GM12878 (cell line): ENCODE data around the gene PRCP. TPM values are rescaled to one million over a fixed set of nuclear protein-coding genes. Genes with fewer than 3 reads are reported as not detected.

ENCODE experiments used
- ATAC-seq: fragments of 200-7000 bp; cut with Tn5 transposase; 3 replicates; pipeline ENCODE4 v1.9.1; 2020; ENCODE audit warnings: mild to moderate bottlenecking, moderate library complexity
- BruUV-seq: library from RNA; stranded (reverse); fragments of 400-500 nt; replicated peaks from 2 replicates; lab custom pipeline; 2021; lab: Mats Ljungman, UMichigan
- CTCF ChIA-PET: fragments of 300-600 bp; sonication (Branson Sonifier 250); formaldehyde crosslinking; extraction: SDS; loops from one replicate; lab custom pipeline; 2021; ENCODE audit warnings: inconsistent platforms; lab: Yijun Ruan, JAX
- POLR2A ChIA-PET: fragments of 350-600 bp; formaldehyde crosslinking; extraction: SDS; loops from one replicate; lab custom pipeline; 2021; ENCODE audit warnings: inconsistent platforms; lab: Charles Lee
- RAD21 ChIA-PET: fragments of 300-600 bp; sonication (Branson Sonifier 250); formaldehyde crosslinking; loops from one replicate; lab custom pipeline; 2023; ENCODE audit warnings: antibody characterized with exemption; ENCODE audit not compliant: unreplicated experiment; lab: Charles Lee
- SMC1A ChIA-PET: fragments of 300-600 bp; sonication (Branson Sonifier 250); formaldehyde crosslinking; loops from one replicate; lab custom pipeline; 2023; ENCODE audit not compliant: unreplicated experiment, uncharacterized antibody; lab: Charles Lee
- DNase-seq: peaks from one replicate; pipeline ENCODE4 v3.0.0-alpha.2; 2011; ENCODE audit warnings: low read depth, low spot score
- FAIRE-seq: peaks from 3 replicates; lab custom pipeline; 2011; peaks lifted over from hg19 to GRCh38; lab: Jason Lieb, UNC
- H2AFZ ChIP-seq: 2 replicates; pipeline ENCODE4 v1.6.0; 2011; ENCODE audit warnings: low read depth, low read length, control low read depth; ENCODE audit not compliant: control insufficient read depth
- H3K27ac ChIP-seq: 2 replicates; pipeline ENCODE4 v1.5.1; 2011; ENCODE audit warnings: control low read depth; ENCODE audit not compliant: control insufficient read depth, insufficient read depth
- H3K27me3 ChIP-seq, 2 experiments: replicated peaks in 1 of 2; 2 replicates each; pipeline versions ENCODE4 v1.6.0 to v1.6.1; 2011; ENCODE audit warnings: low read length in 1 of 2; ENCODE audit not compliant: control insufficient read depth in 2 of 2, insufficient read depth in 2 of 2
- H3K36me3 ChIP-seq, 2 experiments: 2 replicates each; pipeline ENCODE4 v1.5.1; 2011; ENCODE audit warnings: low read length in 1 of 2; ENCODE audit not compliant: control insufficient read depth in 2 of 2, insufficient read depth in 2 of 2
- H3K4me1 ChIP-seq: 2 replicates; pipeline ENCODE4 v1.6.1; 2011; ENCODE audit warnings: mild to moderate bottlenecking, low read length, moderate library complexity, mixed read lengths; ENCODE audit not compliant: control insufficient read depth, insufficient read depth
- H3K4me2 ChIP-seq: 2 replicates; pipeline ENCODE4 v1.6.0; 2011; ENCODE audit warnings: control low read depth; ENCODE audit not compliant: control insufficient read depth, insufficient read depth
- H3K4me3 ChIP-seq: fragments of 200-600 bp; sonication (generic); 2 replicates; pipeline ENCODE4 v1.5.1; 2016
- H3K79me2 ChIP-seq: 2 replicates; pipeline ENCODE4 v1.6.0; 2011; ENCODE audit warnings: low read length; ENCODE audit not compliant: control insufficient read depth, insufficient read depth
- H3K9ac ChIP-seq: 2 replicates; pipeline ENCODE4 v1.8.0; 2011; ENCODE audit warnings: low read length, control low read depth, mixed read lengths; ENCODE audit not compliant: control insufficient read depth, insufficient read depth
- H3K9me3 ChIP-seq: replicated peaks from 3 replicates; pipeline ENCODE4 v1.5.1; 2011; ENCODE audit warnings: mild to moderate bottlenecking, low read length; ENCODE audit not compliant: control insufficient read depth, insufficient read depth
- H4K20me1 ChIP-seq: 2 replicates; pipeline ENCODE4 v1.6.0; 2011; ENCODE audit not compliant: control insufficient read depth, insufficient read depth
- BCL11A ChIP-seq: IDR thresholded peaks from 2 replicates; pipeline ENCODE4 v1.6.1; 2011; ENCODE audit warnings: low read depth, low read length
- CHD1 ChIP-seq: IDR thresholded peaks from 2 replicates; pipeline ENCODE4 v1.6.1; 2012; ENCODE audit warnings: low read depth, low read length, improper control_type of control experiment
- FOS ChIP-seq: IDR thresholded peaks from 3 replicates; pipeline ENCODE4 v1.6.1; 2011; ENCODE audit warnings: borderline replicate concordance; ENCODE audit not compliant: insufficient read length; ENCODE audit errors: extremely low read depth
- MXI1 ChIP-seq: fragments of 150-350 bp; IDR thresholded peaks from 2 replicates; pipeline ENCODE4 v1.6.1; 2011; ENCODE audit warnings: low read depth, mild to moderate bottlenecking, inconsistent platforms, low read length, improper control_type of control experiment
- NR2F1 ChIP-seq: fragments of 450-650 bp; conservative IDR thresholded peaks from 2 replicates; pipeline ENCODE4 v1.6.1; 2017; ENCODE audit warnings: mild to moderate bottlenecking
- SREBF2 ChIP-seq: IDR thresholded peaks from 2 replicates; pipeline ENCODE4 v1.6.1; 2012; ENCODE audit warnings: mild to moderate bottlenecking, low read length
- TBL1XR1 ChIP-seq: IDR thresholded peaks from 2 replicates; pipeline ENCODE4 v1.6.1; 2012; ENCODE audit warnings: low read depth, low read length, improper control_type of control experiment
- ZNF384 ChIP-seq: IDR thresholded peaks from 2 replicates; pipeline ENCODE4 v1.6.1; 2012; ENCODE audit warnings: low read depth, mild to moderate bottlenecking, low read length, improper control_type of control experiment, borderline replicate concordance
- WGBS: methylation state at CpG from one replicate; pipeline ENCODE4 v1.1.6; 2016; ENCODE audit warnings: low lambda C conversion rate; ENCODE audit not compliant: insufficient replicate concordance, insufficient coverage; ENCODE audit errors: missing lambda C conversion rate; 5-methylcytosine and 5-hydroxymethylcytosine counted together
- in situ Hi-C: fragments of 300-500 bp; cut with MboI; formaldehyde crosslinking; loops from 9 replicates; pipeline ENCODE4 v1.14.3; 2018; ENCODE audit warnings: mixed read lengths
- intact Hi-C: fragments of 100-400 bp; cut with micrococcal nuclease; formaldehyde crosslinking; loops from one replicate; pipeline ENCODE4 v1.14.2; 2022; ENCODE audit not compliant: unreplicated experiment
- polyA plus RNA-seq, 11 experiments: library from polyadenylated mRNA; depleted of rRNA in 4 of 11; unstranded in 6 of 11; stranded (reverse) in 5 of 11; fragments of >200 nt; fragmentation: Nextera tagmentation in 4 of 11; fragmentation: Illumina TruSeq in 1 of 11; extraction: Ambion mirVana in 4 of 11; extraction: Trizol in 1 of 11; gene quantifications; 1 replicate in 1 of 11; 2 replicates in 10 of 11; pipeline versions ENCODE4 v1.2.1 to v1.2.3, GENCODE V29; 2011 to 2016; ENCODE audit warnings: inconsistent platforms in 2 of 11, missing spikeins in 2 of 11, low read depth in 1 of 11
- total RNA-seq, 4 experiments: library from RNA; depleted of rRNA in 3 of 4; stranded (reverse); fragments of >200 nt in 3 of 4; fragmentation: Illumina TruSeq in 1 of 4; extraction: Trizol in 1 of 4; gene quantifications; 2 replicates each; pipeline versions ENCODE4 v1.2.1 to v1.2.3, GENCODE V29; 2013 to 2021
- TF ChIP-seq, protein P1 (sequence below): IDR thresholded peaks from 2 replicates; pipeline ENCODE4 v1.6.1; 2012; ENCODE audit warnings: improper control_type of control experiment, low read depth, low read length; ENCODE audit not compliant: insufficient replicate concordance

The PRCP gene
- total and polyA plus RNA-seq, 10 of the 15 experiments (the other 5 are each of a cell fraction or from before 2014, with no cell fraction given), result 14.9 to 43.6 (median 20.0) TPM

- H3K27me3 ChIP-seq, result no peaks in the 10 kb centered on the region; a peak in 1 of 4 replicates
- FAIRE-seq (no peak), ATAC-seq (no peak), DNase-seq (no peak)
- WGBS, result 7% methylated on average over 1 of the region's 1 CpG
- no peaks in the 10 kb centered on the region for H3K4me1 ChIP-seq
- H3K4me2 ChIP-seq, result no peak overlapping the region
- H3K9me3 ChIP-seq, result no peaks in the 10 kb centered on the region
- POLR2A ChIA-PET, result interaction anchor here (1.4 kb wide), 1 partner anchor 22 kb away, joined by 3 read pairs; no protein-coding TSS in a partner anchor
- no peak overlapping the region for H3K27ac ChIP-seq
- H3K9ac ChIP-seq, result no peak overlapping the region
- H4K20me1 ChIP-seq, result no peaks in the 10 kb centered on the region
- H3K79me2 ChIP-seq, result no peaks in the 10 kb centered on the region
- no peak overlapping the region for H2AFZ ChIP-seq
- H3K4me3 ChIP-seq, result no peak overlapping the region
- intact Hi-C loops, result no loop called here
- no TSS peak for BruUV-seq
- TF ChIP-seq BCL11A (no peak), CHD1 (no peak), MXI1 (no peak), NR2F1 (no peak), SREBF2 (no peak), TBL1XR1 (no peak), FOS (no peak), ZNF384 (no peak)
- TF ChIP-seq, protein P1, sequence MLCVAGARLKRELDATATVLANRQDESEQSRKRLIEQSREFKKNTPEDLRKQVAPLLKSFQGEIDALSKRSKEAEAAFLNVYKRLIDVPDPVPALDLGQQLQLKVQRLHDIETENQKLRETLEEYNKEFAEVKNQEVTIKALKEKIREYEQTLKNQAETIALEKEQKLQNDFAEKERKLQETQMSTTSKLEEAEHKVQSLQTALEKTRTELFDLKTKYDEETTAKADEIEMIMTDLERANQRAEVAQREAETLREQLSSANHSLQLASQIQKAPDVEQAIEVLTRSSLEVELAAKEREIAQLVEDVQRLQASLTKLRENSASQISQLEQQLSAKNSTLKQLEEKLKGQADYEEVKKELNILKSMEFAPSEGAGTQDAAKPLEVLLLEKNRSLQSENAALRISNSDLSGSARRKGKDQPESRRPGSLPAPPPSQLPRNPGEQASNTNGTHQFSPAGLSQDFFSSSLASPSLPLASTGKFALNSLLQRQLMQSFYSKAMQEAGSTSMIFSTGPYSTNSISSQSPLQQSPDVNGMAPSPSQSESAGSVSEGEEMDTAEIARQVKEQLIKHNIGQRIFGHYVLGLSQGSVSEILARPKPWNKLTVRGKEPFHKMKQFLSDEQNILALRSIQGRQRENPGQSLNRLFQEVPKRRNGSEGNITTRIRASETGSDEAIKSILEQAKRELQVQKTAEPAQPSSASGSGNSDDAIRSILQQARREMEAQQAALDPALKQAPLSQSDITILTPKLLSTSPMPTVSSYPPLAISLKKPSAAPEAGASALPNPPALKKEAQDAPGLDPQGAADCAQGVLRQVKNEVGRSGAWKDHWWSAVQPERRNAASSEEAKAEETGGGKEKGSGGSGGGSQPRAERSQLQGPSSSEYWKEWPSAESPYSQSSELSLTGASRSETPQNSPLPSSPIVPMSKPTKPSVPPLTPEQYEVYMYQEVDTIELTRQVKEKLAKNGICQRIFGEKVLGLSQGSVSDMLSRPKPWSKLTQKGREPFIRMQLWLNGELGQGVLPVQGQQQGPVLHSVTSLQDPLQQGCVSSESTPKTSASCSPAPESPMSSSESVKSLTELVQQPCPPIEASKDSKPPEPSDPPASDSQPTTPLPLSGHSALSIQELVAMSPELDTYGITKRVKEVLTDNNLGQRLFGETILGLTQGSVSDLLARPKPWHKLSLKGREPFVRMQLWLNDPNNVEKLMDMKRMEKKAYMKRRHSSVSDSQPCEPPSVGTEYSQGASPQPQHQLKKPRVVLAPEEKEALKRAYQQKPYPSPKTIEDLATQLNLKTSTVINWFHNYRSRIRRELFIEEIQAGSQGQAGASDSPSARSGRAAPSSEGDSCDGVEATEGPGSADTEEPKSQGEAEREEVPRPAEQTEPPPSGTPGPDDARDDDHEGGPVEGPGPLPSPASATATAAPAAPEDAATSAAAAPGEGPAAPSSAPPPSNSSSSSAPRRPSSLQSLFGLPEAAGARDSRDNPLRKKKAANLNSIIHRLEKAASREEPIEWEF, result no peak
- CTCF ChIA-PET, result interaction anchor here (0.8 kb wide), 1 partner anchor 85 kb away, joined by 3 read pairs; no protein-coding TSS in a partner anchor
- H3K36me3 ChIP-seq, result no peaks in the 10 kb centered on the region
- in situ Hi-C loops, result no loop called here
- RAD21 ChIA-PET, result no interaction called here
- SMC1A ChIA-PET, result no interaction called here
Measured at GRCh38 chr11:82802710-82803109, 97.5 kb downstream of the PRCP start.
